HG02970 (cell line): ENCODE measurements around the gene WRAP73.
"Not testable (repeated sequence)": the region's sequence is repeated elsewhere in the genome, so short reads cannot be mapped to it uniquely, and the experiment has no call there.

Experiments
- ATAC-seq: cut with Tn5 transposase; IDR thresholded peaks from one replicate; pipeline ENCODE4 v1.9.1; 2021; ENCODE audit warnings: mild to moderate bottlenecking, moderate library complexity, moderate number of reproducible peaks; ENCODE audit not compliant: unreplicated experiment, low FRiP score

Gene WRAP73

DNA sequence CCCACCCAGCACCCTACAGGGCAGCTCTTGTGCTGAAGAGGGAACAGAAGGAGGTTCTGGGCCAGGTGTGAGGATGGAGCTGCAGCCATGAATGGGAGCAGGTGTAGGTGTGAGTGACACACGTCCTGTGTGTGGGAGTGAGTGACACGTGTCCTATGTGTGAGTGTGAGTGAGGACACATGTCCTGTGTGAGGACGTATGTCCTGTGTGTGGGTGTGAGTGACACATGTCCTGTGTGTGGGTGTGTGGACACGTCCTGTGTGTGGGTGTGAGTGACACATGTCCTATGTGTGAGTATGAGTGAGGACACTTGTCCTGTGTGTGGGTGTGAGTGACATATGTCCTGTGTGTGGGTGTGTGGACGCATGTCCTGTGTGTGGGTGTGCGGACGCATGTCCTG is 65.0 kb downstream of the WRAP73 start:
- ATAC-seq: no peak

DNA sequence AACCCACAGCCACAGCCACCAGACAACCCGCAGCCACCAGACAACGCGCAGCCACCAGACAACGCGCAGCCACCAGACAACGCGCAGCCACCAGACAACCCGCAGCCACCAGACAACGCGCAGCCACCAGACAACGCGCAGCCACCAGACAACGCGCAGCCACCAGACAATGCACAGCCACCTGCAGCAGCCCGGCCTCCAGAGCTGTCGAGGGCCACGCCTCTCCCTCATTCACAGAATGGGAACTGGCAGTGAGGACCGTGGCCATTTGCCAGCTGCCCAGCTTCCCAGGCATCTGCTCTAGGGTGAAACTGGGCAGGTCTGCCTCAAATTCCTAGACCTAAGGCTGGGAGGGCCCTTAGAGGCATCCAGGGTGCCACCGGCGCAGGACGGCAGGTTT is 66.2 kb downstream of the WRAP73 start:
- ATAC-seq: not testable (repeated sequence)

GRCh38 chr1:3581296-3582036 is 68.4 kb downstream of the WRAP73 start:
- no peak for ATAC-seq
